PC-3 (cell line): ENCODE results near the gene TMEM37.

ENCODE experiments used
- CTCF ChIP-seq: fragments of 300-600 bp; sonication (generic); conservative IDR thresholded peaks from 2 replicates; pipeline ENCODE4 v1.5.1; 2017; ENCODE audit warnings: antibody characterized with exemption, low read depth, mild to moderate bottlenecking, low read length
- EZH2phosphoT487 ChIP-seq: fragments of 300-600 bp; sonication (generic); IDR thresholded peaks from 2 replicates; pipeline ENCODE4 v1.6.1; 2018; ENCODE audit warnings: mild to moderate bottlenecking, antibody characterized with exemption, low read length, borderline replicate concordance

GRCh38 chr2:119407430-119408220 is 24.0 kb upstream of the TMEM37 start:
- TF ChIP-seq CTCF = peak; percentile 77
- no peak for TF ChIP-seq EZH2phosphoT487
